ENCODE results near the gene SCARB1.
"Not testable (repeated sequence)": the region's sequence is repeated elsewhere in the genome, so short reads cannot be mapped to it uniquely, and the experiment has no call there.

The SCARB1 gene

DNA sequence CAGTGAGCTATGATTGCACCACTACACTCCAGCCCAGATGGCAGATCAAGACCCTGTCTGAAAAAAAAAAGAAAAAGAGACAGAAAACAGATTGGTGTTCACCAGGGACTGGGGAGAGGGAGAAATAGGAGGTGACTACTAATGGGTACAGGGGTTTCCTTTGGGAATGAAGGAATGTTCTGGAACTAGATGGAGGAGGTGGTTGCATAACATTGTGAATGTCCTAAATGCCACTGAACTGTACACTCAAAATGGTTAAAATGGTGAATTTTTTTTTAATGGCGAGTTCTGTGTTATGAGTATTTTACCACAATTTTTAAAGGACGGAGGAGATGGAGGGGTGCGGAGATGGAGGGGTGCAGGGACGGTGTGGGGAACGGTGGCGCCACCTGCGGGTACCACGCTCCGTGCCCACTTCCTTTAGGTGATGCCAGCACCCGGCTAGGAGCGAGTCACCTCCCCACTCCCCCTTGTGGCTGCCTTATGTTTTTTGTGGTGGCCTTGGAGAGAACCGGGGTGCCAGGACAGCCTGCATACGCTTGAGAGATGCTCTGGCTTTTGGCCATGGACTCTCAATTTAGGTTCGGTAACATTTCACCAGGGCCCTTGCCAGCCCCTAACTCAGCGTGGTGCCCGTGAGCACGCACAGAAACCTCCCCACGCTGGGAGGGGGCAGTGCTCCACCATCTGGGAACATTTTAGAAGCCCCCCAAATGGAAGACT, 34.7 kb upstream of the SCARB1 start:
- peaks cover 6 to 7% of the 10 kb centered on the region in 2 experiments for H3K4me1 ChIP-seq (ENCODE audit: control insufficient read depth in 1 of 2, insufficient read depth in 1 of 2, low read depth in 1 of 2, low read length in 1 of 2)
- no peaks in the 10 kb centered on the region for H3K9me3 ChIP-seq
- H3K27me3 ChIP-seq: no peaks in the 10 kb centered on the region
- no peak overlapping the region for H3K4me3 ChIP-seq (ENCODE audit: low read depth in 1 of 2, low read length in 1 of 2)
- no peaks in the 10 kb centered on the region for H3K36me3 ChIP-seq
- TF ChIP-seq, protein P1, sequence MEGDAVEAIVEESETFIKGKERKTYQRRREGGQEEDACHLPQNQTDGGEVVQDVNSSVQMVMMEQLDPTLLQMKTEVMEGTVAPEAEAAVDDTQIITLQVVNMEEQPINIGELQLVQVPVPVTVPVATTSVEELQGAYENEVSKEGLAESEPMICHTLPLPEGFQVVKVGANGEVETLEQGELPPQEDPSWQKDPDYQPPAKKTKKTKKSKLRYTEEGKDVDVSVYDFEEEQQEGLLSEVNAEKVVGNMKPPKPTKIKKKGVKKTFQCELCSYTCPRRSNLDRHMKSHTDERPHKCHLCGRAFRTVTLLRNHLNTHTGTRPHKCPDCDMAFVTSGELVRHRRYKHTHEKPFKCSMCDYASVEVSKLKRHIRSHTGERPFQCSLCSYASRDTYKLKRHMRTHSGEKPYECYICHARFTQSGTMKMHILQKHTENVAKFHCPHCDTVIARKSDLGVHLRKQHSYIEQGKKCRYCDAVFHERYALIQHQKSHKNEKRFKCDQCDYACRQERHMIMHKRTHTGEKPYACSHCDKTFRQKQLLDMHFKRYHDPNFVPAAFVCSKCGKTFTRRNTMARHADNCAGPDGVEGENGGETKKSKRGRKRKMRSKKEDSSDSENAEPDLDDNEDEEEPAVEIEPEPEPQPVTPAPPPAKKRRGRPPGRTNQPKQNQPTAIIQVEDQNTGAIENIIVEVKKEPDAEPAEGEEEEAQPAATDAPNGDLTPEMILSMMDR (IDR thresholded peaks at IDR 0.05): peak; percentile 62
- no peak overlapping the region for H3K27ac ChIP-seq

DNA sequence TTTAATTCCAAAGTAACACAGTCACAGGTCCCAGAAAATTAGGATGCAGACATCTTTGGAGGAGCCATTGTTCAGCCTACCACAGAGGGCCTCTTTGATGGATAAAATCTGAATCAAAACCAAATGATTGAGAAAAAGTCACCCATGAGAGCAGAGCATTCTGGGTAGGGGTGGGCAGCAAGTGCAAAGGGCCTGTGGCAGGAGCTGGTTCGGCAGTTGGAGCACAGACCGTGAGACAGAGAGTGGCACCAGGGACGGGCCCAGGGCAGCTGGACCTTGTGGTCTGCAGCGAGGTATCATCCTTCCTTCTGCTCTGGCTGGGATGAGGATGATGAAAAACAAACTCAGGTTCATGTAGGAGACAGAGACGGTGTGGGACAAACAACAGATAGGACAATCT, 32.8 kb upstream of the SCARB1 start:
- Histone ChIP-seq H3K36me3 (no peaks in the 10 kb centered on the region), H3K4me3 (ENCODE audit: low read depth in 1 of 2, low read length in 1 of 2) (no peak overlapping the region), H3K9me3 (no peaks in the 10 kb centered on the region), H3K27me3 (no peaks in the 10 kb centered on the region), H3K4me1 (ENCODE audit: control insufficient read depth in 1 of 2, insufficient read depth in 1 of 2, low read depth in 1 of 2, low read length in 1 of 2) (peaks cover 6 to 7% of the 10 kb centered on the region in 2 experiments), H3K27ac (no peak overlapping the region)
- TF ChIP-seq, protein P1 (IDR thresholded peaks at IDR 0.05): no peak

DNA sequence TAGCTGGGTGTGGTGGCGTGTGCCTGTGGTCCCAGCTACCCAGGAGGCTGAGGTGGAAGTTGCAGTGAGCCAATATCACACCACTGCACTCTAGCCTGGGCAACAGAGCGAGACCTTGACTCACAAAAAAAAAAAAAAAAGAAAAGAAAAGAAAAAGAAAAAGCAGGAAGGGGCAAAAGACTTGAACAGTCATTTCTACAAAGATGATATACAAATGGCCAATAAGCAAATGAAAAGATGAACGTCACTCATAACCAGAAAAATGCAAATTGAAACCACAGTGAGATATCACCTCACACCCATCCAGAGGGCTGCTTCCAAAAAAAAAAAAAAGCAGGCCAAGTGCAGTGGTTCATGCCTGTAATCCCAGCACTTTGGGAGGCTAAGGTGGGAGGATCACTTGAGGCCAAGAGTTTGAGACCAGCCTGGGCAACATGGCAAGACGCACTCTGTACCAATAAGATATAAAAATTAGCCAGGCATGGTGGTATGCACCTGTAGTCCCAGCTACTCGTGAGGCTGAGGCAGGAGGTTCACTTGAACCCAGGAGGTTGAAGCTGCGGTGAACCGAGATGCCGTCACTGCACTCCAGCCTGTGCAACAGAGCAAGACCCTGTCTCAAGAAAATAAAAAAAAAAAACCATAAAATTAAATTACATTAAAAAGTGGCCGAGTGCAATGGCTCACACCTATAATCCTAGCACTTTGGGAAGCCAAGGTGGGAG, 30.3 kb upstream of the SCARB1 start:
- Histone ChIP-seq H3K27me3 (no peaks in the 10 kb centered on the region), H3K4me3 (ENCODE audit: low read depth in 1 of 2, low read length in 1 of 2) (no peak overlapping the region), H3K27ac (no peak overlapping the region), H3K9me3 (no peaks in the 10 kb centered on the region), H3K36me3 (no peaks in the 10 kb centered on the region), H3K4me1 (ENCODE audit: control insufficient read depth in 1 of 2, insufficient read depth in 1 of 2, low read depth in 1 of 2, low read length in 1 of 2) (peaks cover 6 to 7% of the 10 kb centered on the region in 2 experiments)
- TF ChIP-seq, protein P1 (IDR thresholded peaks at IDR 0.05): no peak

DNA sequence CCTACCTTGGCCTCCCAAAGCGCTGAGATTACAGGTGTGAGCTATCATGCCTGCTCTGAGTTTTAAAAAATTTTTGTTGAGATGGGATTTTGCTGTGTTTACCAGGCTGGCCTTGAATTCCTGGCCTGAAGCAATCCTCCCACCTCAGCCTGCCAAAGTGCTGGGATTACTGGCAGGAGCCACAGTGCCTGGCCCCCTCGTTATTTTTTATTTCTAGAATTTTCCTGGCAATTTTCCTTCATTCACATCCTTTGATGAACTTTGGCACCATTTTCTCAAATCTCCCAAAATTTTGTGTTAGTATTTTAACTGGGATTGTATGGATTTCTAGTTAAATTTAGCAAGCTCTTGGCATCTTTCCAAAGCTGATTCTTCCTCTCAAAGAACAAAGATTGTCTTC, 24.6 kb upstream of the SCARB1 start:
- Histone ChIP-seq H3K4me1 (ENCODE audit: control insufficient read depth in 1 of 2, insufficient read depth in 1 of 2, low read depth in 1 of 2, low read length in 1 of 2) (peaks cover 9 to 11% of the 10 kb centered on the region in 2 experiments), H3K36me3 (no peaks in the 10 kb centered on the region), H3K27ac (no peak overlapping the region), H3K4me3 (ENCODE audit: low read depth in 1 of 2, low read length in 1 of 2) (no peak overlapping the region), H3K9me3 (no peaks in the 10 kb centered on the region), H3K27me3 (no peaks in the 10 kb centered on the region)
- TF ChIP-seq, protein P1 (IDR thresholded peaks at IDR 0.05): no peak

DNA sequence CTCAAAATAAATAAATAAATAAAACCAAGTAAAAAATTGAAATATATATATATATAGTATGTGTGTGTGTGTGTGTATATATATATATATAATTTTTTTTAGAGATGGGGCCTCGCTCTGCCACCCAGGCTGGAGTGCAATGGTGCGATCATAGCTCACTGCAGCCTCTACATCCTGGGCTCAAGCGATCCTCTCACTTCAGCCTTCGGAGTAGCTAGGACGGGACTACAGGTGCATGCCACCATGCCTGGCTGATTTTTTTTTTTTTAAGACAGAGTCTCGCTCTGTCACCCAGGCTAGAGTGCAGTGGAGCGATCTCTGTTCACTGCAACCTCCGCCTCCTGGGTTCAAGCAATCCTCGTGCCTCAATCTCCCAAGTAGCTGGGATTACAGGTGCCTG, 24.1 kb upstream of the SCARB1 start:
- not testable (repeated sequence) for H3K27me3 ChIP-seq; H3K27ac ChIP-seq; H3K4me3 ChIP-seq (ENCODE audit: low read depth in 1 of 2, low read length in 1 of 2); H3K9me3 ChIP-seq; H3K36me3 ChIP-seq
- peaks cover 12 to 13% of the 10 kb centered on the region in 2 experiments for H3K4me1 ChIP-seq (ENCODE audit: control insufficient read depth in 1 of 2, insufficient read depth in 1 of 2, low read depth in 1 of 2, low read length in 1 of 2)
